HUES6 (cell line): ENCODE data around the gene PPP1CB.

Source experiments
- H3K27ac ChIP-seq: 2 replicates; pipeline ENCODE4 v1.7.0; 2013; ENCODE audit warnings: low read depth, mild to moderate bottlenecking, low read length, inconsistent platforms
- H3K27me3 ChIP-seq: 2 replicates; pipeline ENCODE4 v1.6.1; 2013; ENCODE audit warnings: low read length; ENCODE audit not compliant: control insufficient read depth, insufficient read depth
- H3K36me3 ChIP-seq: 2 replicates; pipeline ENCODE4 v1.6.1; 2013; ENCODE audit warnings: low read length; ENCODE audit not compliant: control insufficient read depth, insufficient read depth
- H3K4me1 ChIP-seq: 2 replicates; pipeline ENCODE4 v1.6.1; 2013; ENCODE audit warnings: low read length; ENCODE audit not compliant: control insufficient read depth, insufficient read depth
- H3K4me3 ChIP-seq: 2 replicates; pipeline ENCODE4 v1.5.1; 2013; ENCODE audit warnings: low read depth, low read length
- H3K9ac ChIP-seq: one replicate; pipeline ENCODE4 v1.6.1; 2013; ENCODE audit warnings: mild to moderate bottlenecking, low read length
- H3K9me3 ChIP-seq: 2 replicates; pipeline ENCODE4 v1.6.1; 2013; ENCODE audit warnings: low read depth, low read length; ENCODE audit not compliant: control insufficient read depth, insufficient read depth

PPP1CB gene

GRCh38 chr2:28754321-28754720 lies 2.7 kb downstream of the PPP1CB start:
- Histone ChIP-seq H3K9me3 (no peaks in the 10 kb centered on the region), H3K9ac (no peak overlapping the region), H3K27me3 (no peaks in the 10 kb centered on the region), H3K36me3 (peaks cover 6% of the 10 kb centered on the region), H3K4me3 (no peak overlapping the region; the same call in 1 of the 2 replicates), H3K4me1 (peaks cover 24% of the 10 kb centered on the region), H3K27ac (no peak overlapping the region)

DNA sequence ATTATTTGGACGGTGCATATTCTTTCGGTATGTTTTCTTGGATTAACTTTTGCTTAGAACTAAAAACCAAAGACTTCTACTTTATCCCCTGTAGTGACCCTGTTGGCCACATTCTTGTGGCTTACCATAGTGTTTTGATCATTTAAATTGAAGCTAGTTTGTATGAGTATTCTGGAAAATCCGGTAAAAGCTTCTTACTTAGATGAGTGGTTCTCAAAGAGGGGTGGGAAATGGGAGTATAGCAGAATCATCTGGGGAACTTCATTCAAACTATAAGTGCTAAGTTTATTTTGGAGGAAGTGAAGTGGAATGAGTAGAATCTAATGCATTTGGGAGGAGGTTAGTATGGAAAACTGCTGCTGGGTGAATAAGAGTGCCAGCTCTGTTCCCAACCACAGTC lies 3.8 kb downstream of the PPP1CB start:
- Histone ChIP-seq H3K4me3 (peak overlapping the region; percentile 11; the same call in 1 of the 2 replicates), H3K36me3 (peaks cover 9% of the 10 kb centered on the region), H3K27ac (no peak overlapping the region), H3K27me3 (no peaks in the 10 kb centered on the region), H3K9ac (no peak overlapping the region), H3K4me1 (peaks cover 23% of the 10 kb centered on the region), H3K9me3 (no peaks in the 10 kb centered on the region)

DNA sequence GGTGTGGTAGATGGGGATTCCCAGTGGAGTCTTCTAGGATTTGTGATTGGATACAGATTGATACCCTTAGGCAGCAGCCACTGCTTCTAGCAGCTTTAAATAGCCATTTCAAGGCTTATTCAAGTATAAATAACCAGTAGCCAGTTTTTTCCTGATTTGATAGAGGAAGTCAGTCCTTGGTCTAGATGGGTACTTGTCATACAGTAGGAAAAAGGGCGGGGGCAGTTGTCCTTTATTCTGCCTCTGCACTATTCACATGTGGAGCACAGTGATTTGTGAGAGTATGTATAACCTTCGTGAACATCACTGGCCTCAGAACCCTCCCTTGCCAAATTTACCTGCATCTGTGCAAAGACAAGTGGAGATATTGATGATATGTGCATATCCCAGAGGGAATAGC lies 6.8 kb downstream of the PPP1CB start:
- Histone ChIP-seq H3K27ac (no peak overlapping the region), H3K4me3 (no peak overlapping the region), H3K27me3 (no peaks in the 10 kb centered on the region), H3K4me1 (peaks cover 18% of the 10 kb centered on the region), H3K9ac (no peak overlapping the region), H3K36me3 (peaks cover 17% of the 10 kb centered on the region), H3K9me3 (no peaks in the 10 kb centered on the region)

DNA sequence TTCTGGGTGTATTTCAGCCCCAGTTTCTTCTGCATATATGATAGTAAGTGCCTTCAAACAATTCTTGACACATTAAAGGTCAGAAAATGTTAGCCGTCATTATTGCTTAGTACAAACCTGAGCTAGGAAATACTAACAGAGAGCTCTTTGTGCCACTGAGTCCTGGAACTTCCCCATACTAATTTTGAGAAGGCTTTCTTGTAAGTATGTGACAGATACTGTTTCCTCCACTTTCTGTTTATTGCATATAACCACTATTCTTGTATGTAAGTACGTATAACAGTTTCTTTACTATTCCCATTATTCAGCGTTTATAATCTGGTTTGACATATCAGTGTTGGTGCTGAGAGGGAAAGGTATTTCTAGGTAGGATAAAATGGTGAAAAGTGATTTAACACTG lies 9.8 kb downstream of the PPP1CB start:
- Histone ChIP-seq H3K36me3 (peaks cover 17% of the 10 kb centered on the region), H3K4me1 (no peaks in the 10 kb centered on the region), H3K9me3 (peaks cover 2% of the 10 kb centered on the region; the same call in 1 of the 2 replicates), H3K9ac (no peak overlapping the region), H3K27ac (no peak overlapping the region), H3K27me3 (no peaks in the 10 kb centered on the region), H3K4me3 (no peak overlapping the region)

DNA sequence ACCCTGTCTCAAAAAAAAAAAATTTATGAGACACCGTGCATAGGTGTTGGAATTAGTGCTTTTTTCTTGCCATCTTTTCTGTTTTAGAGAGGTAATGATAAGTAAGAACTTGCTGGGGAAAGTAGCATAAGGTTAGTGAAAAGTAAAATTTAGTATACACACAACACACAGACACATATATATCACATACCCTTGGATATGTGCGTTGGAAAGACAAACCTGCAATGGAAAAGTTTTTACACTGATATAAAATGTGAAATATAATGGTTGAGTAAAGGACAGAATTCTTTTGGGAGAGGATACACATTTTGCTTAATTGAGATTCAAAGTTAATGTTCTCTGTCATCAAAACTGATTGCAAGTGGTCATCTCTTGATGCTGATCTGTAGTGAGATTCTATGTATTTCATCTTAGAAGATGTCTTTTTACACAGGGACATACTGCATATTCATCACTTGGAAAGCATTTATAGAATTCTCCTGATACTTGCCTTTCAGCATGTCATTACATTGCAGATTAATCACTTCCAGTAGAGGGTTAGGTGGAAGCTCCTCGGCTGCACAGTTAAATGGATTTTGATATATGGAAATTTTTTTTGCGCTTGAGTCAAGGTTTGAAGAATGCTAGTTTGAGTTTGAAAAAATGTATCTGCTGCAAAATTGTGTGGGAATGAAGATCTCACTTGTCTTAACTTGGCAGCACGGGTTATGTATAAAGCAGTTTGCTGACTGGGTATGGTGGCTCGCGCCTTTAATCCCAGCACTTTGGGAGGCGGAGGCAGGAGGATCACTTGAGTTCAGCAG lies 13.5 kb downstream of the PPP1CB start:
- Histone ChIP-seq H3K4me1 (no peaks in the 10 kb centered on the region), H3K9ac (no peak overlapping the region), H3K36me3 (peaks cover 11% of the 10 kb centered on the region), H3K27me3 (no peaks in the 10 kb centered on the region), H3K27ac (no peak overlapping the region), H3K4me3 (no peak overlapping the region), H3K9me3 (peaks cover 2% of the 10 kb centered on the region; the same call in 1 of the 2 replicates)

DNA sequence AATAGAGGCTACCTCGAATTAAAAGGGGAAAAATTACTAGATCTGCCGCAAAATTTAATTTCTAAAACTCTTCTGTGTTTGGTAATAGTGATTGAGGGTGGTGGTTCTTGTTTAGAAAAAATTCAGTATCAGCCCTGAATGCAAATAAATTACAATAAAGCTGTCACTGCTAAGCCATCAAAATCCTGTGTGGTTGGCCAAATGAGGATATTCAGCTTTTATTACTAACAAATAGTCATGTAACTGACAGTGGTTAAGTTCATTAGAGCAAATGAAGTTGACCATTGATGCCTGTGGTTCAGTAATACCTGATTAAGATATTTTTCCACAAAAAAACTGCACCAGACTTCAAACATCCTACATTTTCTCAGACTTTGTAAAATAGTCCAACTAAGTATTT lies 14.4 kb downstream of the PPP1CB start:
- Histone ChIP-seq H3K9ac (no peak overlapping the region), H3K27me3 (no peaks in the 10 kb centered on the region), H3K36me3 (peaks cover 6% of the 10 kb centered on the region), H3K27ac (no peak overlapping the region), H3K4me3 (no peak overlapping the region), H3K4me1 (no peaks in the 10 kb centered on the region), H3K9me3 (peaks cover 2% of the 10 kb centered on the region; the same call in 1 of the 2 replicates)

- Histone ChIP-seq H3K4me1 (no peaks in the 10 kb centered on the region), H3K27me3 (no peaks in the 10 kb centered on the region), H3K9ac (no peak overlapping the region), H3K4me3 (no peak overlapping the region), H3K27ac (no peak overlapping the region), H3K36me3 (no peaks in the 10 kb centered on the region), H3K9me3 (peaks cover 2% of the 10 kb centered on the region; the same call in 1 of the 2 replicates)
Observed at GRCh38 chr2:28767337-28767736, 15.7 kb downstream of the PPP1CB start.

GRCh38 chr2:28768422-28768821 lies 16.8 kb downstream of the PPP1CB start:
- H3K4me1 ChIP-seq: no peaks in the 10 kb centered on the region

DNA sequence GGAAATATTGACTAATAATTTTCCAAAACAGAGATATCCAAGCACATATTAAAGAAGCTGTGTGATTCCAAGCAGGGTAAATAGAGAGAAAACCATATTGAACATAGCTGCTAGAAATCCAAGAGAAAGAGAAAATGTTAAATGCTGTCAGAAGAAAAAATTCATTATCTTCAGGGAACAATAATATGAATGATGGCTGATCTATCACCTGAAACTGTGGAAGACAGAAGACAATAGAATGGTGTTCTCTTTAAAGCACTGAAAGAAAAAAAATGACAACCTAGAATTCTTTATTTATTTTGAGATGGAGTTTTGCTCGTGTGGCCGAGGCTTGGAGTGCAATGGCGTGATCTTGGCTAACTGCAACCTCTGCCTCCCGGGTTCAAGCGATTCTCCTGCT lies 17.3 kb downstream of the PPP1CB start:
- H3K27ac ChIP-seq: no peak overlapping the region
- H3K36me3 ChIP-seq: no peaks in the 10 kb centered on the region
- no peak overlapping the region for H3K9ac ChIP-seq
- no peaks in the 10 kb centered on the region for H3K27me3 ChIP-seq
- no peak overlapping the region for H3K4me3 ChIP-seq
- H3K4me1 ChIP-seq: no peaks in the 10 kb centered on the region
- peaks cover 2% of the 10 kb centered on the region; the same call in 1 of the 2 replicates for H3K9me3 ChIP-seq

More at GRCh38 chr2:28768422-28768821, 16.8 kb downstream of the PPP1CB start:
- Histone ChIP-seq H3K27me3 (no peaks in the 10 kb centered on the region), H3K9ac (no peak overlapping the region), H3K36me3 (no peaks in the 10 kb centered on the region), H3K4me3 (no peak overlapping the region), H3K27ac (no peak overlapping the region), H3K9me3 (peaks cover 2% of the 10 kb centered on the region; the same call in 1 of the 2 replicates)

GRCh38 chr2:28772351-28772750 lies 20.7 kb downstream of the PPP1CB start:
- Histone ChIP-seq H3K9ac (no peak overlapping the region), H3K36me3 (peaks cover 8% of the 10 kb centered on the region), H3K4me3 (no peak overlapping the region), H3K27ac (no peak overlapping the region), H3K4me1 (no peaks in the 10 kb centered on the region), H3K27me3 (no peaks in the 10 kb centered on the region), H3K9me3 (no peaks in the 10 kb centered on the region; the same call in 1 of the 2 replicates)

DNA sequence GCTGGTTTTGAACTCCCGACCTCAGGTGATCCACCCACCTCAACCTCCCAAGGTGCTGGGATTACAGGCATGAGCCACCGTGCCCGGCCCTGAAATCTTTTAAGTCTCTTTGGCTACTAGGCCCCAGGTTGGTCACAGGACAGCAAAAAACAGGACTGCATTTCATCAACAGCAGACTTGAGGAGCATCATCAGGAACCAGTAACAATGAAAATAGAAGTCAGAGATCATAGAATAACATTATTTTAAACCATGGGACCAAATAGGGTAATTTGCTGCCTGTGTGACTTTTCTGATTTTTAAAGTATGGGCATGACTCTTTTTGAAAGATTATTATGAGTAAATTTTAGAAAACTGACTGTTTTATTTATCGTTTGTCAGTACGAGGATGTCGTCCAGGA lies 24.8 kb downstream of the PPP1CB start:
- H3K27me3 ChIP-seq: no peaks in the 10 kb centered on the region
- H3K9ac ChIP-seq: no peak overlapping the region
- no peaks in the 10 kb centered on the region for H3K9me3 ChIP-seq
- no peak overlapping the region for H3K27ac ChIP-seq
- H3K4me1 ChIP-seq: no peaks in the 10 kb centered on the region
- H3K4me3 ChIP-seq: no peak overlapping the region
- H3K36me3 ChIP-seq: peaks cover 47% of the 10 kb centered on the region
